ENCODE measurements around the gene TEKT5. TPM values are rescaled to one million over a fixed set of nuclear protein-coding genes. Genes with fewer than 3 reads are reported as not detected.
A peak's percentile ranks its signal among the peaks of the same experiment; 100 is the strongest.
"Not testable (repeated sequence)": the region's sequence is repeated elsewhere in the genome, so short reads cannot be mapped to it uniquely, and the experiment has no call there.

Gene TEKT5
- polyA plus RNA-seq (2013, experiment 1 of 4) = 2.0 TPM
- polyA plus RNA-seq (2013, experiment 2 of 4) = 0.57 TPM
- 0.69 TPM for polyA plus RNA-seq (2013, experiment 3 of 4)
- polyA plus RNA-seq (2013, experiment 4 of 4) = 0.32 TPM

- Histone ChIP-seq H3K36me3 (ENCODE audit: control insufficient read depth, insufficient read depth, low read length) (no peaks in the 10 kb centered on the region), H3K27me3 (ENCODE audit: control insufficient read depth, insufficient read depth, low read length, poor library complexity, severe bottlenecking) (no peaks in the 10 kb centered on the region), H3K4me3 (ENCODE audit: insufficient read depth, low read depth, low read length) (no peak within 1 kb of the TSS), H3K4me1 (ENCODE audit: control insufficient read depth, insufficient read depth, low read length) (no peaks in the 10 kb centered on the region), H3K9me3 (ENCODE audit: control insufficient read depth, low read length) (no peaks in the 10 kb centered on the region), H3K27ac (ENCODE audit: insufficient read depth, low read depth, low read length, poor library complexity, severe bottlenecking) (no peak within 1 kb of the TSS)
- WGBS, 2 experiments = 87 to 93% methylated on average over 5 of the region's 5 CpGs
Observed at GRCh38 chr16:10694830-10695229, at the start of gene TEKT5. Gene TEKT5 (minus strand): TSS chr16:10694930. CDS start chr16:10694873, 57 bp downstream.

GRCh38 chr16:10743610-10744369, 49.1 kb upstream of the TEKT5 start, which contains the start of gene NUBP1:
Gene NUBP1 (plus strand): TSS chr16:10743842. CDS start chr16:10743864, 22 bp downstream.
- Histone ChIP-seq H3K4me3 (ENCODE audit: insufficient read depth, low read depth, low read length) (peak within 1 kb of the TSS; percentile 68), H3K4me1 (ENCODE audit: control insufficient read depth, insufficient read depth, low read length) (no peaks in the 10 kb centered on the region), H3K9me3 (ENCODE audit: control insufficient read depth, low read length) (no peaks in the 10 kb centered on the region), H3K27me3 (ENCODE audit: control insufficient read depth, insufficient read depth, low read length, poor library complexity, severe bottlenecking) (no peaks in the 10 kb centered on the region), H3K27ac (ENCODE audit: insufficient read depth, low read depth, low read length, poor library complexity, severe bottlenecking) (peak within 1 kb of the TSS; percentile 89), H3K36me3 (ENCODE audit: control insufficient read depth, insufficient read depth, low read length) (no peaks in the 10 kb centered on the region)
- WGBS, 2 experiments = 1% methylated on average over 57 of the region's 57 CpGs

- Histone ChIP-seq H3K4me3 (ENCODE audit: insufficient read depth, low read depth, low read length) (peak overlapping the region; percentile 68), H3K27me3 (ENCODE audit: control insufficient read depth, insufficient read depth, low read length, poor library complexity, severe bottlenecking) (no peaks in the 10 kb centered on the region), H3K4me1 (ENCODE audit: control insufficient read depth, insufficient read depth, low read length) (no peaks in the 10 kb centered on the region), H3K36me3 (ENCODE audit: control insufficient read depth, insufficient read depth, low read length) (no peaks in the 10 kb centered on the region), H3K9me3 (ENCODE audit: control insufficient read depth, low read length) (no peaks in the 10 kb centered on the region), H3K27ac (ENCODE audit: insufficient read depth, low read depth, low read length, poor library complexity, severe bottlenecking) (no peak overlapping the region)
- 56 to 60% methylated on average over 4 to 5 of the region's 5 CpGs for WGBS, 2 experiments
Observed at GRCh38 chr16:10743227-10743609, 48.5 kb upstream of the TEKT5 start.

GRCh38 chr16:10741844-10742243, 47.1 kb upstream of the TEKT5 start:
- Histone ChIP-seq H3K27ac (ENCODE audit: insufficient read depth, low read depth, low read length, poor library complexity, severe bottlenecking) (no peak overlapping the region), H3K4me1 (ENCODE audit: control insufficient read depth, insufficient read depth, low read length) (no peaks in the 10 kb centered on the region), H3K9me3 (ENCODE audit: control insufficient read depth, low read length) (no peaks in the 10 kb centered on the region), H3K36me3 (ENCODE audit: control insufficient read depth, insufficient read depth, low read length) (no peaks in the 10 kb centered on the region), H3K4me3 (ENCODE audit: insufficient read depth, low read depth, low read length) (no peak overlapping the region), H3K27me3 (ENCODE audit: control insufficient read depth, insufficient read depth, low read length, poor library complexity, severe bottlenecking) (no peaks in the 10 kb centered on the region)
- 92 to 96% methylated on average over 4 of the region's 4 CpGs for WGBS, 2 experiments

- H3K27me3 ChIP-seq (ENCODE audit: control insufficient read depth, insufficient read depth, low read length, poor library complexity, severe bottlenecking); H3K36me3 ChIP-seq (ENCODE audit: control insufficient read depth, insufficient read depth, low read length); H3K4me3 ChIP-seq (ENCODE audit: insufficient read depth, low read depth, low read length); H3K9me3 ChIP-seq (ENCODE audit: control insufficient read depth, low read length); H3K4me1 ChIP-seq (ENCODE audit: control insufficient read depth, insufficient read depth, low read length); H3K27ac ChIP-seq (ENCODE audit: insufficient read depth, low read depth, low read length, poor library complexity, severe bottlenecking): not testable (repeated sequence)
- WGBS, 2 experiments = 90 to 94% methylated on average over 10 of the region's 10 CpGs
Observed at GRCh38 chr16:10741249-10741648, 46.5 kb upstream of the TEKT5 start.

- H3K9me3 ChIP-seq (ENCODE audit: control insufficient read depth, low read length) = no peaks in the 10 kb centered on the region
- WGBS, 2 experiments = 83 to 92% methylated on average over 2 of the region's 2 CpGs
- no peak overlapping the region for H3K4me3 ChIP-seq (ENCODE audit: insufficient read depth, low read depth, low read length)
Observed at GRCh38 chr16:10740845-10741208, 46.1 kb upstream of the TEKT5 start.

GRCh38 chr16:10740000-10740844, 45.5 kb upstream of the TEKT5 start:
- H3K36me3 ChIP-seq (ENCODE audit: control insufficient read depth, insufficient read depth, low read length) = no peaks in the 10 kb centered on the region
- H3K4me1 ChIP-seq (ENCODE audit: control insufficient read depth, insufficient read depth, low read length) = no peaks in the 10 kb centered on the region
- H3K27ac ChIP-seq (ENCODE audit: insufficient read depth, low read depth, low read length, poor library complexity, severe bottlenecking) = no peak overlapping the region
- no peaks in the 10 kb centered on the region for H3K9me3 ChIP-seq (ENCODE audit: control insufficient read depth, low read length)
- H3K27me3 ChIP-seq (ENCODE audit: control insufficient read depth, insufficient read depth, low read length, poor library complexity, severe bottlenecking) = no peaks in the 10 kb centered on the region
- H3K4me3 ChIP-seq (ENCODE audit: insufficient read depth, low read depth, low read length) = no peak overlapping the region
- 90 to 92% methylated on average over 10 of the region's 10 CpGs for WGBS, 2 experiments

More at GRCh38 chr16:10740845-10741208, 46.1 kb upstream of the TEKT5 start:
- Histone ChIP-seq H3K27me3 (ENCODE audit: control insufficient read depth, insufficient read depth, low read length, poor library complexity, severe bottlenecking) (no peaks in the 10 kb centered on the region), H3K27ac (ENCODE audit: insufficient read depth, low read depth, low read length, poor library complexity, severe bottlenecking) (no peak overlapping the region), H3K4me1 (ENCODE audit: control insufficient read depth, insufficient read depth, low read length) (no peaks in the 10 kb centered on the region), H3K36me3 (ENCODE audit: control insufficient read depth, insufficient read depth, low read length) (no peaks in the 10 kb centered on the region)

- WGBS, 2 experiments = 90 to 92% methylated on average over 11 of the region's 12 CpGs
- no peaks in the 10 kb centered on the region for H3K9me3 ChIP-seq (ENCODE audit: control insufficient read depth, low read length)
Observed at GRCh38 chr16:10738231-10739077, 43.7 kb upstream of the TEKT5 start.

GRCh38 chr16:10737068-10737625, 42.4 kb upstream of the TEKT5 start:
- H3K4me3 ChIP-seq (ENCODE audit: insufficient read depth, low read depth, low read length) = no peak overlapping the region
- WGBS, 2 experiments = 42 to 47% methylated on average over 12 of the region's 12 CpGs
- no peaks in the 10 kb centered on the region for H3K36me3 ChIP-seq (ENCODE audit: control insufficient read depth, insufficient read depth, low read length)
- H3K27me3 ChIP-seq (ENCODE audit: control insufficient read depth, insufficient read depth, low read length, poor library complexity, severe bottlenecking) = no peaks in the 10 kb centered on the region
- H3K27ac ChIP-seq (ENCODE audit: insufficient read depth, low read depth, low read length, poor library complexity, severe bottlenecking) = no peak overlapping the region
- H3K9me3 ChIP-seq (ENCODE audit: control insufficient read depth, low read length) = no peaks in the 10 kb centered on the region
- H3K4me1 ChIP-seq (ENCODE audit: control insufficient read depth, insufficient read depth, low read length) = no peaks in the 10 kb centered on the region

More at GRCh38 chr16:10738231-10739077, 43.7 kb upstream of the TEKT5 start:
- H3K4me1 ChIP-seq (ENCODE audit: control insufficient read depth, insufficient read depth, low read length) = no peaks in the 10 kb centered on the region
- H3K4me3 ChIP-seq (ENCODE audit: insufficient read depth, low read depth, low read length) = no peak overlapping the region
- H3K27me3 ChIP-seq (ENCODE audit: control insufficient read depth, insufficient read depth, low read length, poor library complexity, severe bottlenecking) = no peaks in the 10 kb centered on the region
- no peaks in the 10 kb centered on the region for H3K36me3 ChIP-seq (ENCODE audit: control insufficient read depth, insufficient read depth, low read length)
- H3K27ac ChIP-seq (ENCODE audit: insufficient read depth, low read depth, low read length, poor library complexity, severe bottlenecking) = no peak overlapping the region

Data from ectodermal cell (in vitro differentiated cells).